ENCODE data around the gene METTL26.

Gene METTL26

GRCh38 chr16:654034-654433 is 17.9 kb upstream of the METTL26 start:
- H3K4me3 ChIP-seq, result no peak overlapping the region
- no peak for DNase-seq (ENCODE audit: low spot score)
- TF ChIP-seq, protein P1, sequence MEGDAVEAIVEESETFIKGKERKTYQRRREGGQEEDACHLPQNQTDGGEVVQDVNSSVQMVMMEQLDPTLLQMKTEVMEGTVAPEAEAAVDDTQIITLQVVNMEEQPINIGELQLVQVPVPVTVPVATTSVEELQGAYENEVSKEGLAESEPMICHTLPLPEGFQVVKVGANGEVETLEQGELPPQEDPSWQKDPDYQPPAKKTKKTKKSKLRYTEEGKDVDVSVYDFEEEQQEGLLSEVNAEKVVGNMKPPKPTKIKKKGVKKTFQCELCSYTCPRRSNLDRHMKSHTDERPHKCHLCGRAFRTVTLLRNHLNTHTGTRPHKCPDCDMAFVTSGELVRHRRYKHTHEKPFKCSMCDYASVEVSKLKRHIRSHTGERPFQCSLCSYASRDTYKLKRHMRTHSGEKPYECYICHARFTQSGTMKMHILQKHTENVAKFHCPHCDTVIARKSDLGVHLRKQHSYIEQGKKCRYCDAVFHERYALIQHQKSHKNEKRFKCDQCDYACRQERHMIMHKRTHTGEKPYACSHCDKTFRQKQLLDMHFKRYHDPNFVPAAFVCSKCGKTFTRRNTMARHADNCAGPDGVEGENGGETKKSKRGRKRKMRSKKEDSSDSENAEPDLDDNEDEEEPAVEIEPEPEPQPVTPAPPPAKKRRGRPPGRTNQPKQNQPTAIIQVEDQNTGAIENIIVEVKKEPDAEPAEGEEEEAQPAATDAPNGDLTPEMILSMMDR (IDR thresholded peaks at IDR 0.05), result no peak
- no peak overlapping the region for H3K27ac ChIP-seq

- TF ChIP-seq, protein P1 (IDR thresholded peaks at IDR 0.05), result no peak
- no peak overlapping the region for H3K4me3 ChIP-seq
- DNase-seq (ENCODE audit: low spot score), result no peak
- H3K27ac ChIP-seq, result no peak overlapping the region
Measured at GRCh38 chr16:652454-653305, 16.6 kb upstream of the METTL26 start.

GRCh38 chr16:651844-652243 is 15.7 kb upstream of the METTL26 start:
- DNase-seq (ENCODE audit: low spot score), result no peak
- H3K27ac ChIP-seq, result no peak overlapping the region
- no peak overlapping the region for H3K4me3 ChIP-seq
- TF ChIP-seq, protein P1 (IDR thresholded peaks at IDR 0.05), result no peak

GRCh38 chr16:649631-650030 is 13.5 kb upstream of the METTL26 start:
- peak overlapping the region; percentile 78 for H3K4me3 ChIP-seq
- DNase-seq (ENCODE audit: low spot score), result no peak
- H3K27ac ChIP-seq, result peak overlapping the region; percentile 71 to 87
- TF ChIP-seq, protein P1 (IDR thresholded peaks at IDR 0.05), result no peak

DNA sequence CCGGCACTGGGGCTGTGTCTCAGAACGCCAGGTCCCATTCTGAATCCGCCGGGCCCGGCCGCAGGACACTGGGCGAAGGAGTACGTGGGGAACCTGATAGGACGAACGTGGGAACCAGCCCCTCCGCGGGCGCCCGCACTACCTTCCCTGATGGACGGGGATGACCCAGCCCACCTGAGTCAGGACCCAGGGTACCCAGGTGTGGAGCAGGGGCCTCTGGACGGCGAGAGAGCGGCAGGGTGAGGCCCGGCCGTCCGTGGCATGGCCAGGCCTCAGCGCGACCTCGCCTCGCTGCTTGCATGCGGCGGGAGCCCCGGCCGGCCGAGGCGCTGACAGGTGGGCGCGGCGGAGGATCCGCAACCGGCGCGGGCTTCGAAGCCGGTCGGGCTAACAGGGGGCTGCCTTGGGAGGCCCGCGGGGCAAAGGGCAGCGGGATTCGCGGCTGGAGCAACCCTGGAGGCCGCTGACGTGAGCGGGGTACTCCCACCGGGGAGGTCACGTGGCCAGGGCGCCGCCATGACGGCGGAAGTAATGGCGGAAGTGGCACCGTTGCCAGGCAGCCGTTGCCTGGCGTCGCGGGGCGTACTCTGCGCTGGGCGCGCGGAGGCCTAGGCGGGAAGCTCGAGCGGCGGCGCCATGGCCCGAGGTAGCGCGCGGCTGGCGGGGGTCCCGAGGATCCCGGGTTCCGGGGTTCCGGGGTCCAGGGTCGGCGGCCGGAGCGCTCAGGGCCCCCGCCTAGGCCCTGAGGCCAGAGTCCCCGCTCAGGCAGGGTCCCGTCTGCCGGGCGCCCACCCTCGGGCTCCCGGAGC is 12.9 kb upstream of the METTL26 start, which contains the start of gene WDR90:
WDR90 (plus strand) TSS at position 585 of the 809 bp plus-strand sequence; CDS start at position 637, 52 bp downstream.
- TF ChIP-seq, protein P1 (IDR thresholded peaks at IDR 0.05), result no peak
- H3K27ac ChIP-seq, result peak within 1 kb of the TSS; percentile 71 to 87
- DNase-seq (ENCODE audit: low spot score), result peak; percentile 94
- peak within 1 kb of the TSS; percentile 78 for H3K4me3 ChIP-seq

DNA sequence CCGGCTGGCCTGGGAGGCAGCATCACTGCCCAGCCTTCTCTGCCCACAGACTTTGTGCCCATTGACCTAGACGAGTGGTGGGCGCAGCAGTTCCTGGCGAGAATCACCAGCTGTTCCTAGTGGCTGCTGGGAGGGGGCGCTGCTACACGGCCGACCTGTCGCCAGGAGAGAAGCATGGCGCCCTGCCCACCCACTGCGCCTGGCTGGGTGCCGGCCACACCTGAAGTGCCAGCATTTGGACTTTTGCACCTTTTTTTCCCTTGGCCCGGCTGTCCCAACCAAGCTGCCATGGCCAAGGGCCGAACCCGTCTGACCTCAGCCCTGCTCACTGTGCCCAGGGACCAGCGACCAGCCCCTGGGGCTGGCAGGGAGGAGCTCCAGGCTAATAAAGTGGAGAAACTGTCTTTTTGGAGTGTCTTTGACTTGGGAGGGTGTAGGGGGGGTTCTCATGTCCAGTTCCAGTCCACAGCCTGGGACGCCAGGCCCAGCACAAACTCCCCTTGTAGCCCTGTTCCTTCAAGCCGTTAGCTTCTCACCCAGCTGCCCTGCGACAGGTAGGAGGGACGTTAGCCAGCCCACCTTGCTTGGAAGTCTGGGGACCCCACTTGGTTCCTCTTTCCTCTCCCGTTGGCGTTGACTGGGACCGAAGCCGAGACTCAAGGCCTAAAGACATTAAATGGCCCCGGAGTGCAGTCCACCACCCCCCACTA is 12.1 kb upstream of the METTL26 start:
- TF ChIP-seq, protein P1 (IDR thresholded peaks at IDR 0.05), result no peak
- DNase-seq (ENCODE audit: low spot score), result no peak
- Histone ChIP-seq H3K27ac (peak overlapping the region; percentile 71 to 87), H3K4me3 (peak overlapping the region; percentile 78)

Measured in coronary artery (tissue), 2 donors.